Measurements from ENCODE around the gene ANKRD9.

ANKRD9 gene

DNA sequence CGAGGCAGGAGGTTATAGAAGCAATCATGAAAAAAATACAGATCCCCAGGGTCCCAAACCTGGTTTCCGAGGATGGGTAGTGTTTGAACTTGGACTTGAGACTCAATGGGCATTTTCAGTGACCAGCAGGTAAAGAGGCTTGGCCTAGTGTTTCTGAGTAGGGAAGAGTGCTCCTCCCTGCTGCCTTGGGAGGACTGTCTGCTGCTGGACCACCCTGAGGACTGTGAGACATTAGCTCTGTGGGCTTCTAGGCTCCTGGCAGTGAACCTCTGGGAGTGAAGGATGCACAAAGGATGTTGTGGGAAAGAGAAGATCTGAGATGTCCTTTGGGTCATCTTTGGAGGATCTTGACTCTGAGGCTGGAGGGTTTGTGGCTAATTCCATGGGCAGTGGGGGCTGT, 30.5 kb downstream of the ANKRD9 start:
- DNase-seq (ENCODE audit: low read depth, low spot score), result no peak

GRCh38 chr14:102474934-102475333, 34.6 kb downstream of the ANKRD9 start:
- DNase-seq (ENCODE audit: low read depth, low spot score), result peak; percentile 34

- DNase-seq (ENCODE audit: low read depth, low spot score), result no peak
Measured at GRCh38 chr14:102473559-102473958, 36.0 kb downstream of the ANKRD9 start.

- no peak for DNase-seq (ENCODE audit: low read depth, low spot score)
Measured at GRCh38 chr14:102472791-102473150, 36.8 kb downstream of the ANKRD9 start.

DNA sequence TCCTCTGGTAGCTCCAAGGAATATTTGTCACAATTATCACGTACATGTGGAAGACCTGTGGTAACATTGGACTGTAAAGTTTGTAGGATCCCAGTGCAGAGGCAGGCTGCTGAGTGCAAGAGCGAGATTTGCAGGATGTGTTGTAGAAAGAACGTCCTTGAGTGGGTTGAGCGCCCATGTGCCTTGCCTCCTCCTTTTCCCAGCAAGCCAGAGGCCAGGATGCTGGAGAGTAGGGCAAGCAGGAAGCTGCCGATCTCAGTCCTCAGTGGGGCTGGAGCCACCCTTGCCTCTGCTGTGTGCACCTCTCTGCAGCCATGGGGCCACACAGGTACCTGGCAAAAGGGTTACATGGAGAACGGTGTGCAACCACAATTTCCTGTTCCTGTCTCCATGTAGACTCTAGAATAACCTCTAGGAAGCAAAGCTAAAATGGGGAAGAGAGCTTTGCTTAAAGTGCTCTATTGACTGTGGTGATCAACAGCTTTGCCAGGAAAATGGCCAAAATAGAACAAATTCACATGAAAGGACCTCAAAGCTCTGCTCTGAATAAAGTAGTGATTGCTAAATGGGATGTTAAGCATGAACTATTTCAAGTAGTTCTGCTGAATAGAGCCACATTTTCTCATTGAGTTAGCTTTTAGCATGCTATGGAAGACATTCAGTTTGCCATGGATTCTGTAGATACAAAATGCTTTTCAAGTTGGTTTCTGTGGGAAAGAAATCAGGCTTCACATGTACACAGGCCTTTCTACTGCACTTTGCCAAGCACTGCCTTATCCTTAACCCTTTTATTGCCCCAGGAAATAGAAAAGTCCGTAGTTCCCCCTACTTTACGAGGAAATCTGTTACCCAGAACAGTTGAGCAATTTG, 37.4 kb downstream of the ANKRD9 start:
- no peak for DNase-seq (ENCODE audit: low read depth, low spot score)

DNA sequence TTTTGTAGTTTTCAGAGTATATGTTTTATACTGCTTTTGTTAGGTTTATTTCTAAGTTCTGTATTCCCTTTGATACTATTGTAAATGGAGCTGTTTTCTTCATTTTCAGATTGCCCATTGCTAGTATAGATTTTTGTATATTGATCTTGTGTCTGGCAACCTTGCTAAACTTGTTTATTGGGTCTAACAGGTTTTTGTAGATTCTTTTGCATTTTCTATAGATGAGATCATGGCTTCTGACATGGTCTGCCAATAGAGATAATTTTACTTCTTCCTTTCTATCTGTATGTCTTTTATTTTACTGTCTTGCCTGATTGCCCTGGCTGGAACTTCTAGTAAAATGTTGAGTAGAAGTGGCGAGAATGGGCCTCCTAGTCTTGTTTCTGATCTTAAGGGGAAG, 40.3 kb downstream of the ANKRD9 start:
- DNase-seq (ENCODE audit: low read depth, low spot score), result no peak

GRCh38 chr14:102464846-102465341, 44.7 kb downstream of the ANKRD9 start:
- DNase-seq (ENCODE audit: low read depth, low spot score), result no peak

GRCh38 chr14:102464006-102464405, 45.6 kb downstream of the ANKRD9 start:
- no peak for DNase-seq (ENCODE audit: low read depth, low spot score)

DNA sequence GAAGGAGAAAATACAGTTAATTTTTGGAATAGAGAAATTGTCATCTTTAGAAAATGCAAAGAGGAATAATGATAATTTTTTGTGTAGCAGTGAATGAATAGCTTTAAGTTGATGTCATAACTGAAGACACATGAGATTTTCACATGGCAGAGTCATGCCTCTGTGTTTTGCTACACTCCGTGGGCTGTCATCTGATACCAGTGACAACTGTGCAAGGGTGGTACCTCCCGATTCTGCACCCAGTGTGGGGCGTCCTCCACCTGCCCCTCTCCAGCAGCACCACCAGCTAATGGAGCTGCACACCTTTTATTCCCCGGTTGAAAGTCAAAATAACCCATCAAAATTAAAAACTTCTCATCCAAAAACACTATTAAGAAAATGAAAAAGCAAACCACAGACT, 47.2 kb downstream of the ANKRD9 start:
- no peak for DNase-seq (ENCODE audit: low read depth, low spot score)

DNA sequence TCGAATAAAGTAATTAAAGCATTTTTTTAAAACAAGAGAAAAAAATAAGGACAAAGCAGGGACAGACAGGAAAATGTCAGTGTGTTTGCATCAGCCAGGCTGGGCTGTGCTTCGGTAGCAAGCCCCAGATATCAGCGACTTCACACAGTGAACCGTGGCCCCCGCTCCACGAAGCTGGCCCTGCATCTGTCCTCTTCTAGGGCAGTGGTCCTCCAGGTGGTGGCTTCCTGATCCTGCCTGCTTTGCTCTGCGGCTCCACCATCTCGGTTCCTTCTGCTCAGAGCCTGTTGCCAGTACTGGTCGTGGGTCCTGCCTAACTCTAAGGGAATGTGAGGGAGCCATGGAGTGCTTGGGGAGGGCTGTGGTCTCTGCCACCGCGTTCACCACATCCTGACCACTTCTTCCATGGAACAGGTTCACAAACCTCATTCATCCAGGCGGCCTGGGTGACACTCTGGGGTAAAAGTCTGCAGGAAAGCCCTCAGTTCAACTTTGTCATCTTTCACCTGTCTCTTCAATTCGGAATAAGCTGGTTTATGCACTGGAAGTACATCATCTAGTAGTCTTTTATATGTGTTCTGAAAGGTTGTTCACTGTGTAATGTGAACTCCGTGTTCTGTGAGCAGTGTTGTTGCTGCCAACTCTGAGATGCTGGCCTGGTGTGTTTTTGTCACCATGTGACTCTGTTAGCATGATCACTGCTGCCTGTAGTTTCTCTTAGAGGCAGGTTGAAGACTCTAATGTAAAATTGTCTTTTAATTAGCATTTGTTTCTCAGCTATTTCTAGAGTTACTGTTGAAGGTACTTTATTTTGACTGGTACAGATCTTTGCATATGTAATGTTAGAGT, 47.9 kb downstream of the ANKRD9 start:
- DNase-seq (ENCODE audit: low read depth, low spot score), result peak; percentile 7

GRCh38 chr14:102457509-102457908, 52.1 kb downstream of the ANKRD9 start:
- no peak for DNase-seq (ENCODE audit: low read depth, low spot score)

GRCh38 chr14:102454711-102455110, 54.9 kb downstream of the ANKRD9 start:
- no peak for DNase-seq (ENCODE audit: low read depth, low spot score)

- no peak for DNase-seq (ENCODE audit: low read depth, low spot score)
Measured at GRCh38 chr14:102452302-102452701, 57.3 kb downstream of the ANKRD9 start.
